Activated T-helper 1 cell treated with Interleukin-2 at 50 U/mL for 16 hours (primary cell): ENCODE measurements around the gene NUP54.

Experiments
- DNase-seq: peaks from one replicate; pipeline ENCODE4 v3.0.0-alpha.2; 2020; ENCODE audit warnings: low read depth

Gene NUP54

DNA sequence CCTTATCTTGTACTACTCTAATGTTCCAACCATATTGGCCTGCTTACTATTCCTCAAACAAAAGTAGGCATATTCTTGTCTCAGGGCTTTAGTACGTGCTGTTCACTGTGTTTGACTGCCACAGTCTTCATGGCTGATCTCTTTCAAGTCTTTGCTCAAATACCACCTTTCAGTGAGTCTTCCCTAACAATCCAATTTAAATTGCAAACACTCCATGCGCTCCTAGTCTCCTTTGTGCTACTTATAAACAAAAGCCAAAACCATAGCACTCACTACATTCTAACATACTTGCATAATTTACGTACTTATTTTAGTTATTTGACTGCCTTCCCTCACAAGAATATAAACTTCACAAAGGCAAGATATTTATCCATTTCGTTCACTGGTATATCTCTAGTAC, 75.4 kb downstream of the NUP54 start:
- no peak for DNase-seq

DNA sequence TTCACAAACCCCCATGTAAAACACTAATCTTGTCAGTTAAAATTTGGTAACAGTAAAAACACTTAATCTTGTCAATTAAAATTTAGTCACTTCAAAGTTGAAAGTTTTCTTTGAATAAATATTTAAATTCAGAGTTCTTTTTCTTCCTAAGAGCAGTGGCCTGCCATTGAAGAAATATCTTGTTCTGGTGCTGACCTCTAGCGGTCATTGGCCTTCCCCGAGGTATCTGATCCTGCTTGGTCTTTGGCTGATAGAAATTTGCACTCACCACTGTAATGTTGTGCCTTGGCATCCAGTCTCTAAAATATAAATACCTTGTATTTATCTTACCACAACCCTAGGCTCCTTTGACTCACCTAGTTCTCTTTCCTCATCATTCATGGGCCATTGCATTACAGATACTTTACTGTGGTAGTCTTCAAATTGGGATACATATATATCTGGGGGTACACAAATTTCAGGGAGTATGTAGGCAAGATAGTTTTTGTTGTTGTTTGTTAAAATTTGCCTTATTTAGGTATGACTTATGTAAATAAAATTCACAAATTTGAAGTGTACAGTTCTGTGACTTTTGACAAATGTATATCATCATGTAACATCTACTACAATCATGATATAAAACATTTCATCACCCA, 80.4 kb downstream of the NUP54 start:
- DNase-seq: peak; percentile 31

DNA sequence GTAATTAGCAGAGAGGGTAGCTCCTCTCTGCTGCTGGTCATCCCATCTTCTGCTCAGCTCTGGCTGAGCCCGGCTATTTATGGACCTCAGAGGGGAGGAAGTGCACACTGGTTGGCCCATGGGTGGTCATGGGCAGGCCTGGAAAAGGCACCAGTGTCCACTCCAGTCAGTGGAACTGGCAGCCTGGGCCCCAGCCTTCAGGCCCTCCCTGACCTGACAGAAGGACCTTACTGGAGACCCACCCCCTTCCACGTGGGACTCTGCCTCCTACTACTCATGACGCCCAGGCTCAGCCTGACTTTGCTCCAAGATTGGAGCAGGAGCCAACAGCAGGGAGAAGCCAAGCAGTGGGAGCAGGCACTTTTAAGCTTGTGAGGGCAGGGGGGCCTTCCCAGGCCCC, 81.7 kb downstream of the NUP54 start:
- DNase-seq: no peak
